Posterior vena cava (tissue), 2 donors: ENCODE results near the gene PRSS27. TPM values are rescaled to one million over a fixed set of nuclear protein-coding genes. Genes with fewer than 3 reads are reported as not detected.
"Not testable (repeated sequence)": the region's sequence is repeated elsewhere in the genome, so short reads cannot be mapped to it uniquely, and the experiment has no call there.

ENCODE experiments used
- DNase-seq: peaks from one replicate; pipeline ENCODE4 v3.0.0-alpha.2; 2020; ENCODE audit warnings: low spot score
- intact Hi-C, 2 donors: fragments of 100-400 bp; cut with DNase I; formaldehyde crosslinking; loops; one replicate each; pipeline versions ENCODE4 v1.14.1 to v1.14.2; 2022 to 2023
- total RNA-seq, 2 donors: library from RNA; stranded (reverse); fragmentation: NEBNext Ultra II Directional; extraction: Animal tissue kit (Norgen Biotek cat#: 25700); gene quantifications; one replicate each; pipeline ENCODE4 v1.2.1, GENCODE V29; 2021
- donor health status: DM: yes; HTN: yes; CAD: no.
- donor health status: DM: yes; HTN: yes; CAD: no.

Gene PRSS27
- total RNA-seq, 2 donors from 2014 or later, result 0.71 to 1.4 TPM

DNA sequence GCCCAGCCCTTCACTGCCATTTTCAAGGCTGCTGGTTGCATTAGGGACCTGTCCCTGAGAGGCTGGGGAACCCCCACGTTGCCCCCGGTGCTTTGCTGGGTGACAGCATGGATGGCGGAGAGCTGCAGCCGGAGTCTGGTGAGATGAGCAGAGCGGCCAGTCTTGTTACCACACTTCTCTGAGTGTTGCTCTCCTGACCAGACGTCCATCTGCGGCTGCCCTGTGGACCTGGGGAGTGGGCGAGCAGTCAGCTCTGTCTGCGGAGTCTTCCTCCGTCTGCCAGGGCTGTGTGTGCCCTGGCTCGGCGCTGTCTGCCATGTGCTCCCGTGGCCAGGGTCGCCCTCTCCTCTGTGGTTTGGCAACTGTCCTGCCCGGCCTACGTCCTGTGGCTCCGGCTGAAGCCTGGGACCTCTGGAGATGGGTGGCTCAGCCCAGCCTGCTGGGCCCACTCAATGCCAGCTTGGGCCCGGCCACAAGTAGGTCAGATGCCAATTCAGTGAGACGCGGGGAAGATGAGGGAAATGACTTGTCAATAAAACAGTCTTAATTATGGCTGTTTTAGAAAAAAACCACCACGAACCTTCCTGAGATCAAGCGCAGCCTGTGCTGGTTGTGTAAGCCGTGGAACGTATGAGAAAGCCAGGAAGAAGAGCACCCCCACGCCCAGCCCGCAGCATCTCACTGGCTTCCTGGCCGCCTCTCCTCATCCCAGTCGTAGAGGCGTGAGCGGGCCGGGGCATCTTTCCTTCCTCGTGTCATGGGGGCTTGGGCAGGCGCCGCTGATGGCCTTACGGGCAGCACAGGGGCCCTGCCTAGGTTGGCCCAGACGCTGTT lies 29.8 kb downstream of the PRSS27 start:
- DNase-seq, result peak; percentile 68
- intact Hi-C loops, result no loop called here

DNA sequence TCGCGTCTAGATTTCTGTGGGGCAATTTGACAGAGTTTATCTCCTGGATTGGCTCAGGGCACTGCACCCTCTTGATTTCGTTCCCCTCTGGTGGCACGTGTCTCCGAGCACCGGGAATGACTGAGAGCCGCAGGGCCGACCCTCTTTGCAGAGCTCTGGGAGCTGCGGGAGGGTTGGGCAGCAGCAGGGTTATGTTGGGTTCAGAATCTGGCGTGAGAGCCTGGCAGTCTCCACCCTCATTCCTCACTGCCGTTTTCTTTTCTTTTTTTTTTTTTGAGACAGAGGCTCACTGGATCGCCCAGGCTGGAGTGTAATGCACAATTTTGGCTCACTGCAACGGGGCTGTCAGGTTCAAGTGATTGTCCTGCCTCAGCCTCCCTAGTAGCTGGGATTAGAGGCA lies 30.6 kb downstream of the PRSS27 start:
- DNase-seq, intact Hi-C loops: not testable (repeated sequence)

GRCh38 chr16:2687531-2688308 lies 32.3 kb downstream of the PRSS27 start:
- no peak for DNase-seq
- intact Hi-C loops, result no loop called here

GRCh38 chr16:2686912-2687507 lies 33.0 kb downstream of the PRSS27 start:
- intact Hi-C loops, result no loop called here
- peak; percentile 89 for DNase-seq

DNA sequence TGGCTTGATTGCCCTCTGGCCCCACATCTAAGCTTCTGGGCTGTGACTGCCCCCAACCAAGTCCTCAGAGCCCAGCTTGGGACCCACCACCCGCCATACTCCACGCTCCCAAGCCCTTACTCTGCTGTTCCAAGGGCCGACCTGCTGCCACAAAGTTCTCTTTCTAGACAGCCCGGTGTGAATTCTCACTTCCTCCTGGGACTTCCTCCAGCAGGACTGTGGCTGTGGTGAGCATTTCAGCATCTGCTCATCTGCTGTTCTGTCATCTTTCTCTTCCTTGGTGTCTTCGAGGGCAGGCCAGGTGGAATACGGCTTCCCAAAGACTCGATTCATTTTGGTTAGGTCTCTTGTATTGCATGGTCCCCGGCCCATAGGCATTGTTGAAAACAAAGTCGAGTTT lies 33.9 kb downstream of the PRSS27 start:
- DNase-seq, intact Hi-C loops: not testable (repeated sequence)

GRCh38 chr16:2683041-2683440 lies 37.0 kb downstream of the PRSS27 start:
- DNase-seq, intact Hi-C loops: not testable (repeated sequence)

DNA sequence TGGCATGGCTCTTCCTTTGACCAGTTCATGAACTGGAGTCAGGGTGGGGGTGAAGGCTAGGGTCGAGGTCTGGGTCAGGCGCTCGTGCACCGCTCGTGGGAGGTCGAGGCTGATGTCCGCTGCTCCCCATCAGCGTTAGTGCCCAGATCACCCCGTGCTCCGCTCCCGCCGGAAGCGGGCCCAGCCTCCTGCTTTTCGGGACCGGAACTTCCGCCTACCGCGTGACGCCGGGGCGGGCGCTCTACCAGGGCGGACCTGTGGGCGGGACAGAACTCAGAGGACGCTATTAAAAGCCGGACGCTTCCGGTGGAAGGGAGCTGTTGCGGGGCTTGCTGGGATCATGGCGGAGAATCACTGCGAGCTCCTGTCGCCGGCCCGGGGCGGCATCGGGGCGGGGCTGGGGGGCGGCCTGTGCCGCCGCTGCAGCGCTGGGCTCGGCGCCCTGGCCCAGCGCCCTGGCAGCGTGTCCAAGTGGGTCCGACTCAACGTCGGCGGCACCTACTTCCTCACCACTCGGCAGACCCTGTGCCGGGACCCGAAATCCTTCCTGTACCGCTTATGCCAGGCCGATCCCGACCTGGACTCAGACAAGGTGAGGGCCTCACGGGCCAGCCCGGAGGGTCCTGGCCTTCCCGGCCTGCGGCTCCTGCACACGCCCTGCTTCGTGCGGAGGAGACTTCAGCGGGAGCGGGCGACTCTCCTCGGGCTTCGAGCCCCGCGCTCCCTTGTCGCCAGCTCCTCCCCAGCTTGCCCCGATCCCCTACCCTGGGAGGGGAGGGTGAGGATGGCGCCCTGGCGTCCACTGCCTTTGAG lies 37.6 kb downstream of the PRSS27 start, which contains the start of gene KCTD5:
Gene KCTD5 (plus strand): TSS at position 315 of the 813 bp plus-strand sequence. CDS start 26 bp downstream, at position 341.
- DNase-seq, result peak; percentile 99

GRCh38 chr16:2680360-2680759 lies 39.7 kb downstream of the PRSS27 start:
- DNase-seq, intact Hi-C loops: not testable (repeated sequence)

More for the DNA sequence above, 37.6 kb downstream of the PRSS27 start, which contains the start of gene KCTD5:
- intact Hi-C loops, result no loop called here

- DNase-seq, intact Hi-C loops: not testable (repeated sequence)
Observed at GRCh38 chr16:2679902-2680301, 40.1 kb downstream of the PRSS27 start.

- DNase-seq, intact Hi-C loops: not testable (repeated sequence)
Observed at GRCh38 chr16:2678206-2678965, 41.6 kb downstream of the PRSS27 start.

DNA sequence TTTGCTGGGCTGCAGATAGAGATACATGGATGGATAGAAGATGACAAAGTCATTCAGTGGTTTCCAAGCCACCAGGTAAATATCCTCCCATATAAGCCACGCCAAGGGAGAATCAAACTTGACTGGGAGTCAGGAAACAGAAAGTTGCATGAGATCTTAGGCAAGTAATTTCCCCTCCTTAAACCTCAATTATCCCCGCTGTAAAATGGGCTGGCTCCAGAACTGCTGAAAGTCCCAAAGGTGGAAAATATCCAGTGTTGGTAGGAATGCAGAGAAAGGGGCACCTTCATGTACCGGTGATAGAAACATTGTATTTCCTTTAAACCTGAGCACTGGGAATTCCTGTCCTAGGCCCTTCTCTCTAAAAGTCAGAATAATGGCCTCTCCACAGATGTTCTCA lies 43.1 kb downstream of the PRSS27 start:
- DNase-seq, intact Hi-C loops: not testable (repeated sequence)

DNA sequence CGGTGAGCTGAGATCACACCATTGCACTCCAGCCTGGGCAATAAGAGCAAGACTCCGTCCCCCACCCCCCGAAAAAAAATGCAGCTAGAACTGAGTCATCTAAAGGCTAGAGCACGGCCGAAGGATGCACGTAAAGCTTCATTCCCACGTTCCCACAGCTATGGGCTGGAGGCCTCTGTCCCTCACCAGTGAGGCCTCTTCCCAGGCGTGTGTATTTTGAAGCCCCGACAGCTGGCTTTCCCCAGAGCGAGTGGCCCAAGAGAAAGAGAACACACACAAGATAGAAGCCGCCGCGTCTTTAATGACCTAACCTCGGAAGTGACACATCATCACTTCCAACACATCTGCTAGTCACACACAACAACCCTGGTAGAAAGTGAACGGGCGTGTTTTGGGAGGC lies 44.3 kb downstream of the PRSS27 start:
- intact Hi-C loops, result no loop called here
- no peak for DNase-seq

DNA sequence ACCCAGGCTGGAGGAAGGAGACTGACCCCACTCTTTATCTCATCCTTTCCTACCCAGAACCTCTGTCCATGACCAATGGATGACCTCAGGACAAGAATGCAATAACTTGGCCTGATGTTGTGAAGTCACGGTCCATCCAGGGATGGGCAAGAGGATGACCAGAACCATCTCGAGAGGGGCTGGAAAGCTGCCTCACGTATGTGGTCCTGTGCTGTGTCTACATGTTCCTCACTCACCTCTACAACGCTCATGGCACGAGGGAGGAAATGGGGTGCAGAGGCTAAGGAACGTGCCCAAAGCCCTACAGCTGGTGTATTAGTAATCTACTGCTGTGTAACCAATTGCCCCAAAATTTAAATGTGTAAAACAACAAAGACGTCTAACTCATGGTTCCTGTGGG lies 45.0 kb downstream of the PRSS27 start:
- DNase-seq, result no peak
- intact Hi-C loops, result no loop called here

GRCh38 chr16:2673066-2673999 lies 46.7 kb downstream of the PRSS27 start:
- peak; percentile 99 for DNase-seq
- intact Hi-C loops, result no loop called here

DNA sequence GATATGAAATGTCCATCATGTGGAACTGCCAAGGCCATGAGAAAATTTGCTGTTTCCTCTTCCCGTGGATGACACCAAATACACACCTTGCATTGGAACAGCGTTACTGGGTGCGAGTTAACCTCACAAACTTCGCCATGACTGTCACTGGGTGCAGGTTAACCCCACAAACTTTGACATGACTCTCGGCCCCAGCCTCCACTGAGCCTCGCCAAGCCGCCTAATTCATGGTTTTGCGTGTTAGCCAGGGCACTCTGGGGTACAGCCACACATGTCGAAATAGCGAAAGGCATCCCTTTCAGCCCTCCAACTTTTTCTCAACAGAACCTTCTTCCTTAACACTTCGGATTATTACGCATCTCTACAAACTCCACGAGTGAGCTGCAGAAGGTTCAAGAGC lies 48.3 kb downstream of the PRSS27 start:
- DNase-seq, result no peak
- intact Hi-C loops, result no loop called here

DNA sequence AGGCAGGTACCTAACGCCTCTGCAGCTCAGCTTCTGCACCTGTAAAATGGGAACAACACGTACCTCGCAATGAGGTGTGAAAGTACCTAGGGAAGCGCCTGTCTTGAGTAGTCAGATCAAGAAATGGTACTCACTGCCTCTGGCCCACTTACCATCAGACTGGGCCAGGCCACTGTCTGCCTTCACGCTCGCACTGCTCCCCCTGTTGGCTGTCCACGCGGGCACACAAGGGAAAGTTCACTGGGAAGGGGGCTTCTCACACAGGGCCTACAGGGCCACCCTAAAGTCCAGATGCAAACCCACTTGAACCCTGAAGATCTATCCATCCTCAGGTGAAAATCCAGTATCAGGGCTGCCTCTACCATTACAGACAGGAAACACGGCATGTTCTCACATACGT lies 48.8 kb downstream of the PRSS27 start:
- intact Hi-C loops, DNase-seq: not testable (repeated sequence)

DNA sequence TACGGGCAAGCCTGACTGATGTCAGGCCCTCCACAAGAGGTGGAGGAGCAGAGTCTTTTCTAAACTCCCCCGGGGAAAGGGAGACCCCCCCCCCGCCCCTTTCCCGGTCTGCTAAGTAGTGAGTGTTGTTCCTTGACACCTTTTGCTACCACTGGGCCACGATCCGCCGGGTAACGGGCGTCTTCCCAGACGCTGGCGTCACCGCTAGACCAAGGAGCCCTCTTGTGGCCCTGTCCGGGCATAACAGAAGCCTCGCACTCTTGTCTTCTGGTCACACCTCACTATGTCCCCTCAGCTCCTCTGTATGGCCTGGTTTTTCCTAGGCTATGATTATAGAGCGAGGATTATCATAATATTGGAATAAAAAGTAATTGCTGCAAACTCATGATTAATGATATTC lies 50.0 kb downstream of the PRSS27 start:
- intact Hi-C loops, result not testable (repeated sequence)
- DNase-seq, result peak; percentile 93
